Stomach (tissue), 4 donors: ENCODE measurements around the gene TPST2.

Experiments
- CTCF ChIP-seq, 7 experiments: fragments of 450-650 bp in 4 of 7; fragments of 200-600 bp in 3 of 7; sonication (generic) in 3 of 7; IDR thresholded peaks; one replicate each; pipeline ENCODE4 v1.5.1; 2016 to 2019; ENCODE audit warnings: antibody characterized with exemption in 7 of 7, control low read depth in 2 of 7, mild to moderate bottlenecking in 1 of 7
- POLR2A ChIP-seq, 4 donors: fragments of 450-650 bp; IDR thresholded peaks; one replicate each; pipeline ENCODE4 v1.6.1; 2016; ENCODE audit warnings: antibody characterized with exemption in 4 of 4, control low read depth in 2 of 4, mild to moderate bottlenecking in 1 of 4, moderate library complexity in 1 of 4
- POLR2AphosphoS5 ChIP-seq, 3 donors: sonication (generic); formaldehyde crosslinking; IDR thresholded peaks; one replicate each; pipeline ENCODE4 v1.6.1; 2016; ENCODE audit warnings: antibody characterized with exemption in 3 of 3

GRCh38 chr22:26522592-26522991 lies 67.3 kb downstream of the TPST2 start:
- TF ChIP-seq POLR2AphosphoS5 (IDR thresholded peaks at IDR 0.05) (no peak), POLR2A (IDR thresholded peaks at IDR 0.05) (no peak), CTCF (IDR thresholded peaks at IDR 0.05) (no peak)
